IPS-18a (cell line): ENCODE data around the gene ATP10B.

ENCODE experiments used
- H3K27ac ChIP-seq: one replicate; pipeline ENCODE4 v1.5.1; 2013; ENCODE audit warnings: low read length
- H3K27me3 ChIP-seq: one replicate; pipeline ENCODE4 v1.6.1; 2013; ENCODE audit warnings: mild to moderate bottlenecking, low read length; ENCODE audit not compliant: control insufficient read depth, insufficient read depth
- H3K36me3 ChIP-seq: one replicate; pipeline ENCODE4 v1.6.1; 2013; ENCODE audit warnings: low read depth, low read length; ENCODE audit not compliant: control insufficient read depth
- H3K4me1 ChIP-seq: one replicate; pipeline ENCODE4 v1.6.1; 2013; ENCODE audit warnings: low read depth, low read length; ENCODE audit not compliant: control insufficient read depth
- H3K4me3 ChIP-seq: one replicate; pipeline ENCODE4 v1.5.1; 2013; ENCODE audit warnings: low read length
- H3K9ac ChIP-seq: one replicate; pipeline ENCODE4 v1.6.1; 2013; ENCODE audit warnings: mild to moderate bottlenecking, low read length, moderate library complexity
- H3K9me3 ChIP-seq: one replicate; pipeline ENCODE4 v1.6.1; 2013; ENCODE audit warnings: low read depth, low read length; ENCODE audit not compliant: control insufficient read depth

The ATP10B gene

GRCh38 chr5:160646033-160646432 lies 206.0 kb downstream of the ATP10B start:
- no peak overlapping the region for H3K4me3 ChIP-seq
- no peak overlapping the region for H3K27ac ChIP-seq
- no peaks in the 10 kb centered on the region for H3K4me1 ChIP-seq
- H3K36me3 ChIP-seq: no peaks in the 10 kb centered on the region
- H3K27me3 ChIP-seq: no peaks in the 10 kb centered on the region
- no peaks in the 10 kb centered on the region for H3K9me3 ChIP-seq
- no peak overlapping the region for H3K9ac ChIP-seq

DNA sequence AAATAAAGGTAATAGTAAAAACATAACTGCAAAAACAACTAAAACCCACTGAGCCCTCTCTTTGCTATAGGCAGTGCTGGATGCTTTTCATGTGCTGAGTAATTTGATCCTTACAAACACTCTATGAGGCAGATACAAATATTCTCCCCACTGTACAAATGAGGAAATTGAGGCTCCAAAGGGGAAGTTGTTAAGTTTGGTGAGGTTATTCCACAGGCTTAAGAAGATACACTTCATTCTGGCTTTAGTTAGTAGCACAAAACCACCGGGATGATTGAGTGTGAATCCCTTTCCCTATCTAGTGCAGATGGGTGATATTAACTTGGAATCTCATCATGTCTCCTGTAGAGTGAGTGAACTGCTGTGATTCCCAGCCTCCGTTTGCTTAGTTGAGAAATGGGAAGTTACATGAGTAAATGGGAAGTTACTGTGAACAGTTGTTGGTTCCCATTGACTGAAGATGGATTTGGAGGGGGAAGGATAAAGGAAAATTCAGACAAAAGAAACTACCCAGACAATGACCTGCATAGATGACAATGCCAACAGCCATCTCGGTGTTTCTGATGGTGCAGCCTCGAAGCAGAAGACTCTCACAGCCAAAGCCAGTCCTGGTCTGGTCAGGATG lies 208.3 kb downstream of the ATP10B start:
- no peaks in the 10 kb centered on the region for H3K27me3 ChIP-seq
- no peak overlapping the region for H3K4me3 ChIP-seq
- H3K9ac ChIP-seq: no peak overlapping the region
- H3K4me1 ChIP-seq: no peaks in the 10 kb centered on the region
- no peak overlapping the region for H3K27ac ChIP-seq
- H3K9me3 ChIP-seq: no peaks in the 10 kb centered on the region
- H3K36me3 ChIP-seq: no peaks in the 10 kb centered on the region

- Histone ChIP-seq H3K4me3 (no peak overlapping the region), H3K36me3 (no peaks in the 10 kb centered on the region), H3K9me3 (no peaks in the 10 kb centered on the region), H3K27me3 (no peaks in the 10 kb centered on the region), H3K27ac (no peak overlapping the region), H3K9ac (no peak overlapping the region), H3K4me1 (no peaks in the 10 kb centered on the region)
Observed at GRCh38 chr5:160641405-160641804, 210.6 kb downstream of the ATP10B start.

- Histone ChIP-seq H3K9me3 (no peaks in the 10 kb centered on the region), H3K36me3 (no peaks in the 10 kb centered on the region), H3K4me1 (no peaks in the 10 kb centered on the region), H3K9ac (no peak overlapping the region), H3K4me3 (no peak overlapping the region), H3K27ac (no peak overlapping the region), H3K27me3 (no peaks in the 10 kb centered on the region)
Observed at GRCh38 chr5:160640406-160640805, 211.6 kb downstream of the ATP10B start.

DNA sequence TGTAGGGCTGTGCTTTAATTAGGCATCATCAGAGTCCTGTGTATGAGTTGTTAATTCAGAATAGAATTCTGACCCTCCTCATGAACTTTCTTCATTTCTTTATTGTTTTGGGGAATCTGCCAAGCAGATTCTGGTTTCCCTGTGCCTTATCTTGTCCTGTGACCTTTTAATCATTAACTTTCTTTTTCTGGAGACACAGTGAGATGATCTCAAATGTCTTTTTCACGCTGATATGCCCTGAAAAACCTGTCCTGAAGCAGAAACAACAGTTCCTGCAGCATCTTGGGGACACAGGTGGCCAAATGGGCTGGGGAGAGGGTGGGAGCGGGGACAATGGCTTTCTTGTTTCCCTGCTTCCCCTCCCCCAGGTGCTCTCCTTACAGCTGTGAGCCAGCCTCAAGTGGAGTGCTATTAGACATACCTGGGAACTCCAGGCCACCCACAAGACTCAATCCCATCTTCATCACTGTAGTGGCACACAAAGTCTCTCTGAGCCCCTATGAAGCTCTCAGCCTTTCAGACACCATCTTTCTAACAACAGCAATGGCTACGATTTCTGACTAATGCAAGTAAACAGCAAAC lies 213.8 kb downstream of the ATP10B start:
- H3K36me3 ChIP-seq: no peaks in the 10 kb centered on the region
- no peaks in the 10 kb centered on the region for H3K27me3 ChIP-seq
- no peak overlapping the region for H3K4me3 ChIP-seq
- H3K9ac ChIP-seq: no peak overlapping the region
- H3K4me1 ChIP-seq: no peaks in the 10 kb centered on the region
- H3K27ac ChIP-seq: no peak overlapping the region
- H3K9me3 ChIP-seq: no peaks in the 10 kb centered on the region

- no peaks in the 10 kb centered on the region for H3K27me3 ChIP-seq
- no peak overlapping the region for H3K27ac ChIP-seq
- H3K9me3 ChIP-seq: no peaks in the 10 kb centered on the region
- H3K4me3 ChIP-seq: no peak overlapping the region
- H3K4me1 ChIP-seq: no peaks in the 10 kb centered on the region
- no peak overlapping the region for H3K9ac ChIP-seq
- no peaks in the 10 kb centered on the region for H3K36me3 ChIP-seq
Observed at GRCh38 chr5:160637357-160638090, 214.5 kb downstream of the ATP10B start.

GRCh38 chr5:160635663-160636062 lies 216.3 kb downstream of the ATP10B start:
- H3K36me3 ChIP-seq: no peaks in the 10 kb centered on the region
- H3K27ac ChIP-seq: no peak overlapping the region
- no peak overlapping the region for H3K9ac ChIP-seq
- H3K9me3 ChIP-seq: no peaks in the 10 kb centered on the region
- no peaks in the 10 kb centered on the region for H3K4me1 ChIP-seq
- H3K27me3 ChIP-seq: no peaks in the 10 kb centered on the region
- no peak overlapping the region for H3K4me3 ChIP-seq

- Histone ChIP-seq H3K9ac (no peak overlapping the region), H3K27me3 (no peaks in the 10 kb centered on the region), H3K36me3 (no peaks in the 10 kb centered on the region), H3K27ac (no peak overlapping the region), H3K4me1 (no peaks in the 10 kb centered on the region), H3K9me3 (no peaks in the 10 kb centered on the region), H3K4me3 (no peak overlapping the region)
Observed at GRCh38 chr5:160635046-160635445, 217.0 kb downstream of the ATP10B start.

- Histone ChIP-seq H3K4me3 (no peak overlapping the region), H3K9me3 (no peaks in the 10 kb centered on the region), H3K27ac (no peak overlapping the region), H3K4me1 (peaks cover 6% of the 10 kb centered on the region), H3K9ac (no peak overlapping the region), H3K36me3 (no peaks in the 10 kb centered on the region), H3K27me3 (no peaks in the 10 kb centered on the region)
Observed at GRCh38 chr5:160629003-160629402, 223.0 kb downstream of the ATP10B start.

GRCh38 chr5:160628619-160628968 lies 223.4 kb downstream of the ATP10B start:
- Histone ChIP-seq H3K9ac (no peak overlapping the region), H3K27me3 (no peaks in the 10 kb centered on the region), H3K9me3 (no peaks in the 10 kb centered on the region), H3K27ac (no peak overlapping the region), H3K4me3 (no peak overlapping the region), H3K4me1 (peaks cover 6% of the 10 kb centered on the region), H3K36me3 (no peaks in the 10 kb centered on the region)

GRCh38 chr5:160627921-160628618 lies 223.9 kb downstream of the ATP10B start:
- no peak overlapping the region for H3K27ac ChIP-seq
- H3K4me1 ChIP-seq: peaks cover 6% of the 10 kb centered on the region
- H3K36me3 ChIP-seq: no peaks in the 10 kb centered on the region
- no peak overlapping the region for H3K4me3 ChIP-seq
- H3K9ac ChIP-seq: no peak overlapping the region
- no peaks in the 10 kb centered on the region for H3K27me3 ChIP-seq
- H3K9me3 ChIP-seq: no peaks in the 10 kb centered on the region
